Osteoblast (primary cell): ENCODE results near the gene PARL. TPM values are rescaled to one million over a fixed set of nuclear protein-coding genes. Genes with fewer than 3 reads are reported as not detected.

Source experiments
- DNase-seq: peaks from one replicate; pipeline ENCODE4 v3.0.0; 2011; ENCODE audit warnings: low spot score, mixed read lengths; ENCODE audit not compliant: insufficient read length; ENCODE audit errors: missing footprints
- H2AFZ ChIP-seq: 2 replicates; pipeline ENCODE4 v1.6.0; 2011; ENCODE audit warnings: mild to moderate bottlenecking, low read length
- H3K27ac ChIP-seq: 2 replicates; pipeline ENCODE4 v1.5.1; 2011; ENCODE audit warnings: mild to moderate bottlenecking, low read depth, low read length, moderate library complexity
- H3K27me3 ChIP-seq: 2 replicates; pipeline ENCODE4 v1.6.0; 2012; ENCODE audit warnings: mild to moderate bottlenecking, control low read depth, inconsistent platforms, low read length, moderate library complexity; ENCODE audit not compliant: insufficient read depth
- H3K36me3 ChIP-seq: 2 replicates; pipeline ENCODE4 v1.5.1; 2011; ENCODE audit warnings: mild to moderate bottlenecking, low read length, control low read depth, moderate library complexity; ENCODE audit not compliant: insufficient read depth
- H3K4me1 ChIP-seq: 2 replicates; pipeline ENCODE4 v1.5.1; 2011; ENCODE audit warnings: mild to moderate bottlenecking, low read length, control low read depth, moderate library complexity; ENCODE audit not compliant: insufficient read depth
- H3K4me2 ChIP-seq: 2 replicates; pipeline ENCODE4 v1.6.0; 2011; ENCODE audit warnings: mild to moderate bottlenecking, low read length; ENCODE audit not compliant: insufficient read depth
- H3K4me3 ChIP-seq: fragments of 200-600 bp; sonication (generic); 3 replicates; pipeline ENCODE4 v1.5.1; 2012; ENCODE audit warnings: mild to moderate bottlenecking, low read length, inconsistent platforms; ENCODE audit not compliant: insufficient read depth
- H3K79me2 ChIP-seq: 2 replicates; pipeline ENCODE4 v1.6.0; 2012; ENCODE audit warnings: mild to moderate bottlenecking, low read length, control low read depth, inconsistent platforms; ENCODE audit not compliant: insufficient read depth
- H3K9me3 ChIP-seq: 2 replicates; pipeline ENCODE4 v1.5.1; 2011; ENCODE audit warnings: low read depth, low read length, control low read depth
- H4K20me1 ChIP-seq: 2 replicates; pipeline ENCODE4 v1.6.0; 2012; ENCODE audit warnings: mild to moderate bottlenecking, low read length, control low read depth; ENCODE audit not compliant: insufficient read depth
- CTCF ChIP-seq: IDR thresholded peaks from 2 replicates; pipeline ENCODE4 v1.5.1; 2011; ENCODE audit warnings: mild to moderate bottlenecking, low read depth, low read length, moderate library complexity; ENCODE audit errors: extremely low read depth
- total RNA-seq: library from RNA; depleted of rRNA; stranded (reverse); fragments of >200 nt; gene quantifications from 2 replicates; pipeline ENCODE4 v1.2.3, GENCODE V29; 2012

The PARL gene
- total RNA-seq, 1 donor: 34.0 TPM

DNA sequence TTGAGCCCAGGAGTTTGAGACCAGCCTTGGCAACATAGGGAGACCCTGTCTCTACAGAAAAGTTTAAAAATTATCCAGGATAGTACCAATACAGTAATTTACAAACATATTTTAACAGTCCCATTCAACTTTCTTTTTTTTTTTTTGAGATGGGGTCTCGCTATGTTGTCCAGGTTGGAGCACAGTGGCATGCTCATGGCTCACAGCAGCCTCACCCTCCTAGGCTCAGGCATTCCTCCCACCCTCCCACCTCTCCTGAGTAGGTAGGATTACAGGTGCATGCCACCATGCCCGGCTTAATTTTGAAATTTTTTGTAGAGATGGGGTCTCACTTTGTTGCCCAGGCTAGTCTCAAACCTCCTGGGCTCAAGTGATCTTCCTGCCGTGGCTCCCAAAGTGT is 46.8 kb downstream of the PARL start:
- Histone ChIP-seq H4K20me1 (peaks cover 2% of the 10 kb centered on the region), H3K27ac (no peak overlapping the region), H3K36me3 (peaks cover 40% of the 10 kb centered on the region), H3K4me2 (no peak overlapping the region), H2AFZ (no peak overlapping the region), H3K4me1 (no peaks in the 10 kb centered on the region), H3K27me3 (no peaks in the 10 kb centered on the region), H3K4me3 (no peak overlapping the region), H3K9me3 (no peaks in the 10 kb centered on the region), H3K79me2 (no peaks in the 10 kb centered on the region)
- DNase-seq: no peak
- TF ChIP-seq CTCF: no peak

GRCh38 chr3:183837390-183837789 is 47.3 kb downstream of the PARL start:
- Histone ChIP-seq H3K4me3 (no peak overlapping the region), H3K36me3 (peaks cover 44% of the 10 kb centered on the region), H3K27me3 (no peaks in the 10 kb centered on the region), H3K27ac (no peak overlapping the region), H2AFZ (no peak overlapping the region), H3K4me1 (no peaks in the 10 kb centered on the region), H3K4me2 (no peak overlapping the region), H3K79me2 (no peaks in the 10 kb centered on the region), H3K9me3 (no peaks in the 10 kb centered on the region), H4K20me1 (peaks cover 2% of the 10 kb centered on the region)
- DNase-seq: no peak
- TF ChIP-seq CTCF: no peak

DNA sequence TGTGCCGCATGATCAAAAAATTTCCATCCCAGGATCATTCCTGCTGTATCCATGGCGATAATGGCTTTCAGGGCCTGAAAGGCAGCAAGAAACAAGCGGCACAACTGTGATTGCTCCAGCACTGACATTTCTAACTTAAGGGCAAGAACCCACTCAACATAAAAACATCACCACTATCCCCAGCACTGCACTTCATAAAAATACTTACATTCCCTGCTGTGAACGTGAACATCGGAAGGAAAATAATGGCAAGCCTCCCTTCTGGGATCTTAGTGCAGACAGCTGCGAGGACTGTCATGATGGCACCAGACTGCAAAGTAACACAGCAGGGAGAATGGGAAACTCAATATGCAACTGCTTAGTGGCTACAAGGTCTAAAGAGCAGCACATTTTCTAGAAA is 51.2 kb downstream of the PARL start:
- Histone ChIP-seq H3K4me1 (no peaks in the 10 kb centered on the region), H4K20me1 (peaks cover 2% of the 10 kb centered on the region), H2AFZ (no peak overlapping the region), H3K4me2 (no peak overlapping the region), H3K9me3 (no peaks in the 10 kb centered on the region), H3K36me3 (peaks cover 35% of the 10 kb centered on the region), H3K27ac (no peak overlapping the region), H3K27me3 (no peaks in the 10 kb centered on the region), H3K79me2 (no peaks in the 10 kb centered on the region), H3K4me3 (no peak overlapping the region)
- no peak for TF ChIP-seq CTCF
- no peak for DNase-seq

GRCh38 chr3:183830187-183830586 is 54.5 kb downstream of the PARL start:
- Histone ChIP-seq H3K36me3 (peaks cover 32% of the 10 kb centered on the region), H3K27me3 (no peaks in the 10 kb centered on the region), H3K4me3 (no peak overlapping the region), H4K20me1 (no peaks in the 10 kb centered on the region), H3K4me2 (no peak overlapping the region), H3K79me2 (no peaks in the 10 kb centered on the region), H2AFZ (no peak overlapping the region), H3K27ac (no peak overlapping the region), H3K4me1 (no peaks in the 10 kb centered on the region), H3K9me3 (no peaks in the 10 kb centered on the region)
- no peak for TF ChIP-seq CTCF
- no peak for DNase-seq
